DOHH2 (cell line): ENCODE results near the gene PHACTR1.

Experiments used
- EZH2phosphoT487 ChIP-seq: fragments of 200-600 bp; sonication (generic); IDR thresholded peaks from 2 replicates; pipeline ENCODE4 v1.6.1; 2017; ENCODE audit warnings: borderline replicate concordance, mild to moderate bottlenecking, antibody characterized with exemption, low read length, moderate library complexity, mixed read lengths
- TF ChIP-seq, protein P1 (sequence below): fragments of 200-600 bp; sonication (generic); IDR thresholded peaks from one replicate; pipeline ENCODE4 v1.5.1; 2014; ENCODE audit warnings: antibody characterized with exemption, mild to moderate bottlenecking, low read depth, low read length; ENCODE audit not compliant: poor library complexity, severe bottlenecking

DNA sequence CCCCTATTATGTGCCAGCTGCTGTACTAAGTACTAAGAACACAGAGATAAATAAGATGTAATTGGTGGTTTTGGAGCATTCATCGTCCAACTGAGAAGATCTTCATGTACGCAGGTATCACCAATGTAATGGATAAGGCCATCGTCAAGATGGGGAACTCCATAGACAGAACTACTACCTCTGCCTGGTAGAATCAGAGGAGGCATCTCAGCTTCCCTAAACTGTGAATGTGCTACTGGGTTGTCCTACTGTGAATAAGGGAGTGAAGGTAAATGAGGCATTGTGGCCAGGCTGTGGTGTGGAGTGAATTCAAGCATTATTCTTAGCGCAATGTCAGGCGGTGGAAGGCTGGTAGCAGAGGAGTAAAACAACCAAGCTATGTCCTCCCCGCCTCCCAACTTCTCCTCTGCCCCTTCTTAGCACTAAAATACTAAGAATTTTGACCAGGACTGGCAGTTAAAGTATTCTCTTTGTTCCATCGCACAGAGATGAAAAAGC lies 543.6 kb downstream of the PHACTR1 start:
- TF ChIP-seq, protein P1, sequence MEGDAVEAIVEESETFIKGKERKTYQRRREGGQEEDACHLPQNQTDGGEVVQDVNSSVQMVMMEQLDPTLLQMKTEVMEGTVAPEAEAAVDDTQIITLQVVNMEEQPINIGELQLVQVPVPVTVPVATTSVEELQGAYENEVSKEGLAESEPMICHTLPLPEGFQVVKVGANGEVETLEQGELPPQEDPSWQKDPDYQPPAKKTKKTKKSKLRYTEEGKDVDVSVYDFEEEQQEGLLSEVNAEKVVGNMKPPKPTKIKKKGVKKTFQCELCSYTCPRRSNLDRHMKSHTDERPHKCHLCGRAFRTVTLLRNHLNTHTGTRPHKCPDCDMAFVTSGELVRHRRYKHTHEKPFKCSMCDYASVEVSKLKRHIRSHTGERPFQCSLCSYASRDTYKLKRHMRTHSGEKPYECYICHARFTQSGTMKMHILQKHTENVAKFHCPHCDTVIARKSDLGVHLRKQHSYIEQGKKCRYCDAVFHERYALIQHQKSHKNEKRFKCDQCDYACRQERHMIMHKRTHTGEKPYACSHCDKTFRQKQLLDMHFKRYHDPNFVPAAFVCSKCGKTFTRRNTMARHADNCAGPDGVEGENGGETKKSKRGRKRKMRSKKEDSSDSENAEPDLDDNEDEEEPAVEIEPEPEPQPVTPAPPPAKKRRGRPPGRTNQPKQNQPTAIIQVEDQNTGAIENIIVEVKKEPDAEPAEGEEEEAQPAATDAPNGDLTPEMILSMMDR = no peak
- no peak for TF ChIP-seq EZH2phosphoT487
